Neural cell (in vitro differentiated cells): ENCODE data around the gene SLIT3. TPM values are rescaled to one million over a fixed set of nuclear protein-coding genes. Genes with fewer than 3 reads are reported as not detected.

Source experiments
- H2AFZ ChIP-seq: fragments of 200-600, 300-800 bp; sonication (generic), shearing (Covaris generic); 2 replicates; pipeline ENCODE4 v1.6.0; 2014; ENCODE audit warnings: low read depth, mild to moderate bottlenecking, antibody characterized with exemption, low read length, moderate library complexity
- H3F3A ChIP-seq: fragments of 200-600 bp; shearing (Covaris generic); 2 replicates; pipeline ENCODE4 v1.6.1; 2016; ENCODE audit warnings: mild to moderate bottlenecking, moderate library complexity, mixed read lengths, antibody characterized with exemption, low read length; ENCODE audit not compliant: insufficient read depth, poor library complexity, severe bottlenecking
- H3K27ac ChIP-seq: fragments of 200-600, 300-800 bp; sonication (generic), shearing (Covaris generic); 2 replicates; pipeline ENCODE4 v1.5.1; 2014; ENCODE audit warnings: mild to moderate bottlenecking, low read length, moderate library complexity
- H3K27me3 ChIP-seq: fragments of 300-800, 200-600 bp; sonication (generic), shearing (Covaris generic); 2 replicates; pipeline ENCODE4 v1.6.0; 2014; ENCODE audit warnings: mild to moderate bottlenecking, low read depth, low read length, moderate library complexity; ENCODE audit not compliant: insufficient read depth
- H3K36me3 ChIP-seq: fragments of 300-800, 200-600 bp; sonication (generic), shearing (Covaris generic); 2 replicates; pipeline ENCODE4 v1.5.1; 2014; ENCODE audit warnings: mild to moderate bottlenecking, antibody characterized with exemption, low read length, moderate library complexity; ENCODE audit not compliant: insufficient read depth
- H3K4me2 ChIP-seq: fragments of 300-800, 200-600 bp; sonication (generic), shearing (Covaris generic); 2 replicates; pipeline ENCODE4 v1.6.0; 2014; ENCODE audit warnings: mild to moderate bottlenecking, low read length
- H3K4me3 ChIP-seq: fragments of 300-800, 200-600 bp; sonication (generic), shearing (Covaris generic); 2 replicates; pipeline ENCODE4 v1.5.1; 2014; ENCODE audit warnings: mild to moderate bottlenecking, low read length, moderate library complexity
- H3K79me2 ChIP-seq: fragments of 200-600 bp; shearing (Covaris generic); replicated peaks from 2 replicates; pipeline ENCODE4 v1.6.0; 2014; ENCODE audit warnings: mild to moderate bottlenecking, low read length, moderate library complexity; ENCODE audit not compliant: insufficient read depth
- H3K9ac ChIP-seq: fragments of 300-800, 200-600 bp; sonication (generic), shearing (Covaris generic); 2 replicates; pipeline ENCODE4 v1.6.1; 2016; ENCODE audit warnings: mild to moderate bottlenecking, low read length, mixed read lengths
- H3K9me2 ChIP-seq: fragments of 200-600 bp; shearing (Covaris generic); 2 replicates; pipeline ENCODE4 v1.6.1; 2016; ENCODE audit warnings: mild to moderate bottlenecking, low read length, mixed read lengths; ENCODE audit not compliant: insufficient read depth
- H3K9me3 ChIP-seq: fragments of 200-600, 300-800 bp; sonication (generic), shearing (Covaris generic); 2 replicates; pipeline ENCODE4 v1.6.1; 2016; ENCODE audit warnings: mild to moderate bottlenecking, mixed run types, low read length, moderate library complexity, mixed read lengths
- H4K20me1 ChIP-seq: fragments of 200-600 bp; shearing (Covaris generic); 2 replicates; pipeline ENCODE4 v1.6.1; 2016; ENCODE audit warnings: mild to moderate bottlenecking, mixed run types; ENCODE audit not compliant: insufficient read depth
- CTCF ChIP-seq: fragments of 450-650 bp; IDR thresholded peaks from 2 replicates; pipeline ENCODE4 v1.5.1; 2014; ENCODE audit warnings: antibody characterized with exemption, mild to moderate bottlenecking, moderate library complexity; ENCODE audit not compliant: poor library complexity, severe bottlenecking
- EP300 ChIP-seq: fragments of 450-650 bp; conservative IDR thresholded peaks from 2 replicates; pipeline ENCODE4 v1.6.1; 2014; ENCODE audit warnings: antibody characterized with exemption, mild to moderate bottlenecking, moderate library complexity; ENCODE audit not compliant: poor library complexity, severe bottlenecking
- EZH2 ChIP-seq: fragments of 200-600, 300-800 bp; shearing (Covaris generic), sonication (generic); IDR thresholded peaks from 2 replicates; pipeline ENCODE4 v1.6.1; 2014; ENCODE audit warnings: antibody characterized with exemption, low read length, borderline replicate concordance, mild to moderate bottlenecking; ENCODE audit not compliant: insufficient read depth, poor library complexity, severe bottlenecking
- MXI1 ChIP-seq: fragments of 450-650 bp; conservative IDR thresholded peaks from 2 replicates; pipeline ENCODE4 v1.6.1; 2014; ENCODE audit warnings: antibody characterized with exemption, mild to moderate bottlenecking; ENCODE audit not compliant: poor library complexity, severe bottlenecking
- POLR2AphosphoS5 ChIP-seq: IDR thresholded peaks from 2 replicates; pipeline ENCODE4 v1.6.1; 2012
- RAD21 ChIP-seq: fragments of 450-650 bp; conservative IDR thresholded peaks from 2 replicates; pipeline ENCODE4 v1.6.1; 2014; ENCODE audit warnings: antibody characterized with exemption, mild to moderate bottlenecking, moderate library complexity
- SMC3 ChIP-seq: fragments of 450-650 bp; conservative IDR thresholded peaks from 2 replicates; pipeline ENCODE4 v1.6.1; 2014; ENCODE audit warnings: antibody characterized with exemption, mild to moderate bottlenecking, moderate library complexity; ENCODE audit not compliant: poor library complexity
- TAF1 ChIP-seq: IDR thresholded peaks from 2 replicates; pipeline ENCODE4 v1.6.1; 2012; ENCODE audit warnings: low read depth
- polyA plus RNA-seq: library from polyadenylated mRNA; depleted of rRNA; stranded (reverse); fragments of >200 nt; gene quantifications from 2 replicates; pipeline ENCODE4 v1.2.3, GENCODE V29; 2014
- TF ChIP-seq, protein P1 (sequence below): IDR thresholded peaks from 2 replicates; pipeline ENCODE4 v1.6.1; 2012; ENCODE audit warnings: borderline replicate concordance

SLIT3 gene
- polyA plus RNA-seq, 1 donor from 2014 or later: 1.2 TPM

DNA sequence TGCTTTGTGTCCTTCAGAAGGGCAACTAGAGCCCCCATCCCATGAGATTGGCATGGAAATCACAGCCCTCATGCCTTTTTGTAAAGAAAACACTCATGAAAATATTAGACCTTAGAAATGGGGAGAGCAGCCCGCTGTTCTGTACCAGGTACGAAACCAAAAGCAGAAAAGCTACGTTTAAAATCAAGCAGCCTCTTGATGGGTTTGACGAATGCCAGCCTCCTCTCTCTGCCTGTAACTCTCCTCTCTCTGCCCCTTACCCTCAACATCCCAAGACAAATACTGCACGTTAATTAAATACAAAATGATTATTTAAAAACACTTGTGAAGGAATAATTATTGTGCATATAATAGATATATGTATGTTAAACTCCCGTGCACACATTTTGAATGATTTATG lies 390.1 kb downstream of the SLIT3 start:
- no peak overlapping the region for H2AFZ ChIP-seq
- H3F3A ChIP-seq: no peaks in the 10 kb centered on the region
- no peak overlapping the region for H3K27ac ChIP-seq
- no peaks in the 10 kb centered on the region for H3K27me3 ChIP-seq
- no peaks in the 10 kb centered on the region for H4K20me1 ChIP-seq
- H3K9me3 ChIP-seq: no peaks in the 10 kb centered on the region
- H3K9me2 ChIP-seq: no peaks in the 10 kb centered on the region
- H3K36me3 ChIP-seq: no peaks in the 10 kb centered on the region
- no peak overlapping the region for H3K9ac ChIP-seq
- TF ChIP-seq POLR2AphosphoS5 (no peak), EP300 (no peak), RAD21 (no peak), EZH2 (no peak)
- TF ChIP-seq, protein P1, sequence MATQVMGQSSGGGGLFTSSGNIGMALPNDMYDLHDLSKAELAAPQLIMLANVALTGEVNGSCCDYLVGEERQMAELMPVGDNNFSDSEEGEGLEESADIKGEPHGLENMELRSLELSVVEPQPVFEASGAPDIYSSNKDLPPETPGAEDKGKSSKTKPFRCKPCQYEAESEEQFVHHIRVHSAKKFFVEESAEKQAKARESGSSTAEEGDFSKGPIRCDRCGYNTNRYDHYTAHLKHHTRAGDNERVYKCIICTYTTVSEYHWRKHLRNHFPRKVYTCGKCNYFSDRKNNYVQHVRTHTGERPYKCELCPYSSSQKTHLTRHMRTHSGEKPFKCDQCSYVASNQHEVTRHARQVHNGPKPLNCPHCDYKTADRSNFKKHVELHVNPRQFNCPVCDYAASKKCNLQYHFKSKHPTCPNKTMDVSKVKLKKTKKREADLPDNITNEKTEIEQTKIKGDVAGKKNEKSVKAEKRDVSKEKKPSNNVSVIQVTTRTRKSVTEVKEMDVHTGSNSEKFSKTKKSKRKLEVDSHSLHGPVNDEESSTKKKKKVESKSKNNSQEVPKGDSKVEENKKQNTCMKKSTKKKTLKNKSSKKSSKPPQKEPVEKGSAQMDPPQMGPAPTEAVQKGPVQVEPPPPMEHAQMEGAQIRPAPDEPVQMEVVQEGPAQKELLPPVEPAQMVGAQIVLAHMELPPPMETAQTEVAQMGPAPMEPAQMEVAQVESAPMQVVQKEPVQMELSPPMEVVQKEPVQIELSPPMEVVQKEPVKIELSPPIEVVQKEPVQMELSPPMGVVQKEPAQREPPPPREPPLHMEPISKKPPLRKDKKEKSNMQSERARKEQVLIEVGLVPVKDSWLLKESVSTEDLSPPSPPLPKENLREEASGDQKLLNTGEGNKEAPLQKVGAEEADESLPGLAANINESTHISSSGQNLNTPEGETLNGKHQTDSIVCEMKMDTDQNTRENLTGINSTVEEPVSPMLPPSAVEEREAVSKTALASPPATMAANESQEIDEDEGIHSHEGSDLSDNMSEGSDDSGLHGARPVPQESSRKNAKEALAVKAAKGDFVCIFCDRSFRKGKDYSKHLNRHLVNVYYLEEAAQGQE: no peak
- no peak overlapping the region for H3K4me3 ChIP-seq
- H3K79me2 ChIP-seq: no peaks in the 10 kb centered on the region
- no peak overlapping the region for H3K4me2 ChIP-seq

GRCh38 chr5:168908207-168908606 lies 392.7 kb downstream of the SLIT3 start:
- TF ChIP-seq TAF1: no peak
- no peak for TF ChIP-seq POLR2AphosphoS5
- TF ChIP-seq CTCF: no peak
- TF ChIP-seq, protein P1: no peak
- TF ChIP-seq SMC3: no peak
- TF ChIP-seq EZH2: no peak
- no peak for TF ChIP-seq EP300
- no peak for TF ChIP-seq MXI1
- no peak for TF ChIP-seq RAD21
- Histone ChIP-seq H3K27me3 (no peaks in the 10 kb centered on the region), H3K9ac (no peak overlapping the region), H2AFZ (no peak overlapping the region), H3K27ac (no peak overlapping the region), H4K20me1 (no peaks in the 10 kb centered on the region), H3K9me2 (no peaks in the 10 kb centered on the region), H3K4me3 (no peak overlapping the region), H3F3A (no peaks in the 10 kb centered on the region), H3K36me3 (no peaks in the 10 kb centered on the region), H3K9me3 (no peaks in the 10 kb centered on the region), H3K79me2 (no peaks in the 10 kb centered on the region), H3K4me2 (no peak overlapping the region)
